IMR-90 (cell line): ENCODE measurements around the gene SKIC8. TPM values are rescaled to one million over a fixed set of nuclear protein-coding genes. Genes with fewer than 3 reads are reported as not detected.

Experiments used
- ATAC-seq: fragments of 200-7000 bp; cut with Tn5 transposase; 2 replicates; pipeline ENCODE4 v1.9.1; 2020; ENCODE audit warnings: low read depth, mild to moderate bottlenecking, moderate library complexity
- BruUV-seq: library from RNA; stranded (reverse); fragments of 400-500 nt; replicated peaks from 2 replicates; lab custom pipeline; 2021; lab: Mats Ljungman, UMichigan
- CTCF ChIA-PET: fragments of 300-600 bp; formaldehyde crosslinking; extraction: SDS; loops from one replicate; lab custom pipeline; 2021; ENCODE audit warnings: antibody characterized with exemption; lab: Yijun Ruan, JAX
- POLR2A ChIA-PET: fragments of 300-600 bp; sonication (Branson Sonifier 250); formaldehyde crosslinking; loops from one replicate; lab custom pipeline; 2022; ENCODE audit warnings: antibody characterized with exemption; ENCODE audit not compliant: unreplicated experiment; lab: Charles Lee
- DNase-seq: peaks from one replicate; pipeline ENCODE4 v3.0.0; 2013
- H2AFZ ChIP-seq: replicated peaks from 2 replicates; pipeline ENCODE3; 2013; ENCODE audit warnings: low read length, mild to moderate bottlenecking; ENCODE audit not compliant: poor library complexity
- H2AK5ac ChIP-seq: 2 replicates; pipeline ENCODE4 v1.6.1; 2013; ENCODE audit warnings: low read depth, low read length, inconsistent platforms
- H2AK9ac ChIP-seq: replicated peaks from 2 replicates; pipeline ENCODE3; 2013; ENCODE audit warnings: mild to moderate bottlenecking, low read depth, low read length, moderate library complexity; ENCODE audit not compliant: poor library complexity
- H2BK120ac ChIP-seq: 2 replicates; pipeline ENCODE4 v1.6.1; 2013; ENCODE audit warnings: low read depth, low read length, inconsistent platforms
- H2BK15ac ChIP-seq: 3 replicates; pipeline ENCODE4 v1.6.1; 2013; ENCODE audit warnings: low read depth, low read length, inconsistent platforms
- H2BK20ac ChIP-seq: 2 replicates; pipeline ENCODE4 v1.6.1; 2013; ENCODE audit warnings: low read depth, mild to moderate bottlenecking, inconsistent platforms, low read length, moderate library complexity
- H2BK5ac ChIP-seq: 2 replicates; pipeline ENCODE4 v1.6.1; 2013; ENCODE audit warnings: mild to moderate bottlenecking, low read depth, low read length, inconsistent platforms; ENCODE audit not compliant: poor library complexity, severe bottlenecking
- H3K14ac ChIP-seq: replicated peaks from 2 replicates; pipeline ENCODE4 v1.6.1; 2013; ENCODE audit warnings: low read depth, low read length, inconsistent platforms
- H3K18ac ChIP-seq: 2 replicates; pipeline ENCODE4 v1.6.1; 2013; ENCODE audit warnings: low read depth, low read length, control low read depth
- H3K23ac ChIP-seq: 2 replicates; pipeline ENCODE4 v1.6.1; 2013; ENCODE audit warnings: low read depth, low read length, inconsistent platforms
- H3K27ac ChIP-seq: 2 replicates; pipeline ENCODE4 v1.5.1; 2013; ENCODE audit warnings: mild to moderate bottlenecking, control low read depth, low read length; ENCODE audit not compliant: insufficient read depth
- H3K27me3 ChIP-seq: 2 replicates; pipeline ENCODE4 v1.6.1; 2013; ENCODE audit warnings: low read length; ENCODE audit not compliant: control insufficient read depth, insufficient read depth
- H3K36me3 ChIP-seq: 2 replicates; pipeline ENCODE4 v1.6.1; 2013; ENCODE audit warnings: low read length, mixed read lengths; ENCODE audit not compliant: control insufficient read depth, insufficient read depth
- H3K4ac ChIP-seq: 2 replicates; pipeline ENCODE4 v1.6.1; 2013; ENCODE audit warnings: low read depth, low read length, inconsistent platforms
- H3K4me1 ChIP-seq: 2 replicates; pipeline ENCODE4 v1.6.1; 2013; ENCODE audit warnings: low read length, mixed read lengths; ENCODE audit not compliant: control insufficient read depth, insufficient read depth
- H3K4me2 ChIP-seq: 2 replicates; pipeline ENCODE4 v1.6.1; 2013; ENCODE audit warnings: low read depth, mild to moderate bottlenecking, control low read depth, low read length, moderate library complexity
- H3K4me3 ChIP-seq: 2 replicates; pipeline ENCODE4 v1.5.1; 2013; ENCODE audit warnings: low read depth, mild to moderate bottlenecking, control low read depth, low read length, moderate library complexity; ENCODE audit not compliant: insufficient read depth
- H3K56ac ChIP-seq: 2 replicates; pipeline ENCODE4 v1.6.1; 2013; ENCODE audit warnings: low read length, inconsistent platforms; ENCODE audit not compliant: insufficient read depth; ENCODE audit errors: extremely low read depth
- H3K79me1 ChIP-seq, 2 experiments: 2 replicates each; pipeline ENCODE4 v1.6.1; 2013; ENCODE audit warnings: low read length in 2 of 2, inconsistent platforms in 1 of 2, low read depth in 1 of 2
- H3K9ac ChIP-seq: 2 replicates; pipeline ENCODE4 v1.6.1; 2013; ENCODE audit warnings: low read depth, low read length, control low read depth
- H3K9me1 ChIP-seq: 2 replicates; pipeline ENCODE4 v1.6.1; 2013; ENCODE audit warnings: low read length, inconsistent platforms; ENCODE audit not compliant: insufficient read depth
- H3K9me3 ChIP-seq: 2 replicates; pipeline ENCODE4 v1.6.1; 2013; ENCODE audit warnings: low read length; ENCODE audit not compliant: control insufficient read depth, insufficient read depth
- H4K20me1 ChIP-seq: 2 replicates; pipeline ENCODE4 v1.6.1; 2013; ENCODE audit warnings: low read length, inconsistent platforms; ENCODE audit not compliant: insufficient read depth
- H4K5ac ChIP-seq: 2 replicates; pipeline ENCODE4 v1.6.1; 2013; ENCODE audit warnings: mild to moderate bottlenecking, low read depth, low read length, control low read depth
- H4K8ac ChIP-seq, 2 experiments: 2 replicates each; pipeline ENCODE4 v1.6.1; 2013; ENCODE audit warnings: low read depth in 2 of 2, low read length in 2 of 2, control low read depth in 1 of 2, inconsistent platforms in 1 of 2
- H4K91ac ChIP-seq: 2 replicates; pipeline ENCODE4 v1.6.1; 2013; ENCODE audit warnings: low read depth, low read length, inconsistent platforms; ENCODE audit not compliant: insufficient read depth
- BHLHE40 ChIP-seq: fragments of 150-350 bp; IDR thresholded peaks from 2 replicates; pipeline ENCODE4 v1.6.1; 2016; ENCODE audit warnings: mild to moderate bottlenecking, low read depth, low read length
- CEBPB ChIP-seq: IDR thresholded peaks from 2 replicates; pipeline ENCODE4 v1.6.1; 2012; ENCODE audit warnings: low read depth, low read length, improper control_type of control experiment
- CTCF ChIP-seq: conservative IDR thresholded peaks from 2 replicates; pipeline ENCODE4 v1.5.1; 2012; ENCODE audit warnings: mild to moderate bottlenecking, low read depth, low read length, improper control_type of control experiment
- ELK1 ChIP-seq: fragments of 150-350 bp; IDR thresholded peaks from 2 replicates; pipeline ENCODE4 v1.6.1; 2016; ENCODE audit warnings: low read depth, mild to moderate bottlenecking, low read length, moderate library complexity, borderline replicate concordance
- MAFK ChIP-seq: IDR thresholded peaks from 2 replicates; pipeline ENCODE4 v1.6.1; 2012; ENCODE audit warnings: low read depth, low read length, improper control_type of control experiment
- MAZ ChIP-seq: IDR thresholded peaks from 2 replicates; pipeline ENCODE4 v1.6.1; 2012; ENCODE audit warnings: low read depth, mild to moderate bottlenecking, low read length, improper control_type of control experiment, moderate library complexity, borderline replicate concordance
- POLR2A ChIP-seq: IDR thresholded peaks from 2 replicates; pipeline ENCODE4 v1.6.1; 2012; ENCODE audit warnings: mild to moderate bottlenecking, low read depth, low read length
- RAD21 ChIP-seq: IDR thresholded peaks from 2 replicates; pipeline ENCODE4 v1.6.1; 2012; ENCODE audit warnings: low read length, improper control_type of control experiment
- RFX5 ChIP-seq: IDR thresholded peaks from 2 replicates; pipeline ENCODE4 v1.8.0; 2012; ENCODE audit warnings: low read depth, mild to moderate bottlenecking, low read length, moderate library complexity
- WGBS, 2 experiments: methylation state at CpG; one replicate each; pipeline versions ENCODE4 v1.1.5 to v1.1.7; 2013; ENCODE audit warnings: missing lambda C conversion rate in 2 of 2; ENCODE audit not compliant: insufficient read length in 1 of 2; ENCODE audit errors: extremely low coverage in 2 of 2; 5-methylcytosine and 5-hydroxymethylcytosine counted together
- dilution Hi-C: fragments of 300-500 bp; cut with HindIII; formaldehyde crosslinking; loops from one replicate; pipeline ENCODE4 v1.14.3; 2018; ENCODE audit warnings: low sequenced_read_pairs; ENCODE audit not compliant: unreplicated experiment
- in situ Hi-C: fragments of 300-500 bp; cut with MboI; formaldehyde crosslinking; loops from 3 replicates; pipeline ENCODE4 v1.14.3; 2019; ENCODE audit warnings: low sequenced_read_pairs, inconsistent platforms, mixed read lengths
- intact Hi-C: fragments of 100-400 bp; cut with micrococcal nuclease; formaldehyde crosslinking; loops from 2 replicates; pipeline ENCODE4 v1.10.0; 2022
- polyA plus RNA-seq, 3 experiments: library from polyadenylated mRNA; depleted of rRNA; stranded (reverse); fragments of >200 nt; gene quantifications; 2 replicates each; pipeline ENCODE4 v1.2.3, GENCODE V29; 2012; ENCODE audit warnings: low replicate concordance in 1 of 3
- total RNA-seq: library from RNA; depleted of rRNA; stranded (reverse); fragments of >200 nt; gene quantifications from 2 replicates; pipeline ENCODE4 v1.2.3, GENCODE V29; 2012

The SKIC8 gene
- total and polyA plus RNA-seq, 2 of the 4 experiments (the other 2 are of a cell fraction), result 72.2 to 124 TPM

GRCh38 chr15:78316283-78317083 is 17.1 kb upstream of the SKIC8 start:
- in situ Hi-C loops, result no loop called here
- no peak overlapping the region for H3K18ac ChIP-seq
- H3K14ac ChIP-seq, result no peak overlapping the region
- H4K8ac ChIP-seq, result no peak overlapping the region
- WGBS, 2 experiments, result 80% methylated on average over 3 of the region's 17 CpGs; no CpG with 5 or more reads in 1 of the 2 experiments
- DNase-seq, result no peak
- H3K23ac ChIP-seq, result no peak overlapping the region
- intact Hi-C loops, result no loop called here
- no peaks in the 10 kb centered on the region for H3K36me3 ChIP-seq
- no peak overlapping the region for H3K27ac ChIP-seq
- no peak overlapping the region for H3K4me2 ChIP-seq
- no peak overlapping the region for H2BK120ac ChIP-seq
- CTCF ChIA-PET, result no interaction called here
- H2AK9ac ChIP-seq, result no peak overlapping the region
- TF ChIP-seq RAD21 (no peak), RFX5 (no peak), CTCF (no peak), MAFK (no peak), BHLHE40 (no peak), POLR2A (no peak), CEBPB (no peak), MAZ (no peak), ELK1 (no peak)
- no TSS peak for BruUV-seq
- H3K56ac ChIP-seq, result no peak overlapping the region
- no peaks in the 10 kb centered on the region for H3K9me3 ChIP-seq
- no peak overlapping the region for H2BK5ac ChIP-seq
- H4K20me1 ChIP-seq, result no peaks in the 10 kb centered on the region
- H3K9ac ChIP-seq, result no peak overlapping the region
- H2BK15ac ChIP-seq, result no peak overlapping the region
- H4K91ac ChIP-seq, result no peak overlapping the region
- no peak overlapping the region for H2AFZ ChIP-seq
- H3K27me3 ChIP-seq, result peaks cover 28% of the 10 kb centered on the region; the same call in 1 of the 2 replicates
- POLR2A ChIA-PET, result no interaction called here
- no peak overlapping the region for H3K4me3 ChIP-seq
- H4K5ac ChIP-seq, result no peak overlapping the region
- peaks cover 3% of the 10 kb centered on the region; the same call in 1 of the 2 replicates for H3K9me1 ChIP-seq
- no peak overlapping the region for H2BK20ac ChIP-seq
- no peaks in the 10 kb centered on the region for H3K79me1 ChIP-seq
- no peaks in the 10 kb centered on the region for H3K4me1 ChIP-seq
- H2AK5ac ChIP-seq, result no peak overlapping the region
- no peak overlapping the region for H3K4ac ChIP-seq
- no peak for ATAC-seq
- dilution Hi-C loops, result no loop called here
